Neuronal stem cell (in vitro differentiated cells): ENCODE measurements around the gene C2orf92.

ENCODE experiments used
- DNase-seq: peaks from one replicate; pipeline ENCODE4 v3.0.0-alpha.2; 2013; ENCODE audit warnings: low spot score
- H2AFZ ChIP-seq: one replicate; pipeline ENCODE4 v1.6.1; 2013; ENCODE audit warnings: mild to moderate bottlenecking, low read length, inconsistent platforms
- H2AK5ac ChIP-seq: 2 replicates; pipeline ENCODE4 v1.6.1; 2013; ENCODE audit warnings: low read depth, mild to moderate bottlenecking, inconsistent platforms, low read length, moderate library complexity, mixed read lengths
- H2BK120ac ChIP-seq: 2 replicates; pipeline ENCODE4 v1.6.1; 2013; ENCODE audit warnings: low read depth, mild to moderate bottlenecking, inconsistent platforms, low read length, moderate library complexity, mixed read lengths
- H2BK12ac ChIP-seq: one replicate; pipeline ENCODE4 v1.6.1; 2013; ENCODE audit warnings: low read length, inconsistent platforms
- H2BK15ac ChIP-seq: 2 replicates; pipeline ENCODE4 v1.6.1; 2013; ENCODE audit warnings: mild to moderate bottlenecking, low read length, inconsistent platforms, mixed read lengths
- H2BK5ac ChIP-seq: one replicate; pipeline ENCODE4 v1.6.1; 2013; ENCODE audit warnings: inconsistent platforms, mild to moderate bottlenecking, low read length, moderate library complexity
- H3K14ac ChIP-seq: one replicate; pipeline ENCODE4 v1.6.1; 2013; ENCODE audit warnings: low read length, inconsistent platforms
- H3K18ac ChIP-seq: 2 replicates; pipeline ENCODE4 v1.6.1; 2013; ENCODE audit warnings: low read length, inconsistent platforms
- H3K23ac ChIP-seq: 2 replicates; pipeline ENCODE4 v1.6.1; 2013; ENCODE audit warnings: low read depth, mild to moderate bottlenecking, mixed read lengths, low read length, inconsistent platforms; ENCODE audit not compliant: poor library complexity
- H3K27ac ChIP-seq: replicated peaks from 3 replicates; pipeline ENCODE4 v1.5.1; 2013; ENCODE audit warnings: low read length, inconsistent platforms
- H3K27me3 ChIP-seq, 3 experiments: 2 replicates each; pipeline ENCODE4 v1.6.1; 2013; ENCODE audit warnings: low read length in 3 of 3, mild to moderate bottlenecking in 2 of 3, inconsistent platforms in 1 of 3, low read depth in 1 of 3, mixed read lengths in 1 of 3, moderate library complexity in 1 of 3; ENCODE audit not compliant: control insufficient read depth in 3 of 3, insufficient read depth in 3 of 3
- H3K36me3 ChIP-seq, 2 donors: replicated peaks in 1 of 2; 2 replicates each; pipeline ENCODE4 v1.6.1; 2013; ENCODE audit warnings: low read length in 2 of 2; ENCODE audit not compliant: control insufficient read depth in 2 of 2, insufficient read depth in 2 of 2
- H3K4ac ChIP-seq: 2 replicates; pipeline ENCODE4 v1.6.1; 2013; ENCODE audit warnings: inconsistent platforms, mild to moderate bottlenecking, low read length, moderate library complexity
- H3K4me1 ChIP-seq, 2 donors: 1 replicate in 1 of 2; 2 replicates in 1 of 2; pipeline ENCODE4 v1.6.1; 2013; ENCODE audit warnings: low read length in 2 of 2, low read depth in 1 of 2; ENCODE audit not compliant: control insufficient read depth in 2 of 2, insufficient read depth in 1 of 2
- H3K4me2 ChIP-seq: one replicate; pipeline ENCODE4 v1.6.1; 2013; ENCODE audit warnings: mild to moderate bottlenecking, low read length, inconsistent platforms; ENCODE audit not compliant: insufficient read depth, poor library complexity, severe bottlenecking
- H3K4me3 ChIP-seq, 2 donors: 2 replicates each; pipeline ENCODE4 v1.5.1; 2013; ENCODE audit warnings: low read length in 2 of 2, mild to moderate bottlenecking in 2 of 2, inconsistent platforms in 1 of 2, moderate library complexity in 1 of 2
- H3K79me1 ChIP-seq: one replicate; pipeline ENCODE4 v1.6.1; 2013; ENCODE audit warnings: low read depth, mild to moderate bottlenecking, inconsistent platforms, low read length, moderate library complexity
- H3K9ac ChIP-seq: one replicate; pipeline ENCODE4 v1.6.1; 2013; ENCODE audit warnings: mild to moderate bottlenecking, low read depth, low read length, inconsistent platforms; ENCODE audit not compliant: poor library complexity
- H3K9me3 ChIP-seq, 2 donors: replicated peaks in 1 of 2; 2 replicates each; pipeline versions ENCODE3 to v1.6.1; 2013; ENCODE audit warnings: low read length in 2 of 2, mild to moderate bottlenecking in 2 of 2, inconsistent platforms in 1 of 2, low read depth in 1 of 2, mixed read lengths in 1 of 2, moderate library complexity in 1 of 2; ENCODE audit not compliant: control insufficient read depth in 2 of 2, insufficient read depth in 1 of 2
- H4K8ac ChIP-seq: one replicate; pipeline ENCODE4 v1.6.1; 2013; ENCODE audit warnings: low read depth, mild to moderate bottlenecking, inconsistent platforms, low read length, moderate library complexity
- H4K91ac ChIP-seq: one replicate; pipeline ENCODE4 v1.6.1; 2013; ENCODE audit warnings: low read length, low read depth, mild to moderate bottlenecking, inconsistent platforms; ENCODE audit not compliant: poor library complexity
- WGBS, 2 donors: extraction: QIAGEN DNeasy Blood & Tissue Kit; methylation state at CpG; one replicate each; pipeline ENCODE4 v1.1.7; 2013; ENCODE audit warnings: missing lambda C conversion rate in 2 of 2, mixed read lengths in 1 of 2; ENCODE audit not compliant: insufficient read length in 2 of 2, insufficient replicate concordance in 1 of 2; ENCODE audit errors: extremely low coverage in 2 of 2; 5-methylcytosine and 5-hydroxymethylcytosine counted together

Gene C2orf92

DNA sequence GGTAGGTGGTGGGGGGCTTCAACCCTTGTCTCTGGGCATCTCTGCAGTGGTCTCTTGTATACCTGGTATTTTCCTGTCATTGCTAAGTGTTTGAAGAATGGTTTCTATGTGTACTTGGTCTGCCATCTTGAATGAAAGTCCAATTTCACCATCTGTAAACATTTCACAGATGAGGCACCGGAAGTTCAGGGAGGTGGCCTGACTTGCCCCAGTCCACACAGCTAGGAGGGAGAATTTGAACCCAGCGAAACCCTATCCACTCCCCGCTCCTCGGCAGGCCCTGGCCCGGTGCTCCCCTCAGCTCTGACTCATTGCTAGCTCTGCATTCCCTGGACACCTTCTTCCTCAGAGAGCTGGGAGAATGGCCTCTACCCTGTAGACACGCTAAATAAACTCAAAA is 74.4 kb downstream of the C2orf92 start:
- Histone ChIP-seq H3K27ac (no peak overlapping the region), H2BK5ac (no peak overlapping the region), H3K9me3 (no peaks in the 10 kb centered on the region), H3K27me3 (no peaks in the 10 kb centered on the region), H2AFZ (no peak overlapping the region), H3K9ac (no peak overlapping the region), H3K18ac (no peak overlapping the region), H3K36me3 (peaks cover 0 to 5% of the 10 kb centered on the region in 2 donors), H3K4me1 (no peaks in the 10 kb centered on the region), H3K4ac (no peak overlapping the region), H2BK120ac (no peak overlapping the region), H4K91ac (no peak overlapping the region), H3K79me1 (no peaks in the 10 kb centered on the region), H3K4me3 (no peak overlapping the region), H2BK15ac (no peak overlapping the region), H2AK5ac (no peak overlapping the region), H4K8ac (no peak overlapping the region), H3K4me2 (no peak overlapping the region), H3K23ac (no peak overlapping the region), H2BK12ac (no peak overlapping the region), H3K14ac (no peak overlapping the region)
- no CpG with 5 or more reads among the region's 6 CpGs for WGBS, 2 donors
- no peak for DNase-seq

DNA sequence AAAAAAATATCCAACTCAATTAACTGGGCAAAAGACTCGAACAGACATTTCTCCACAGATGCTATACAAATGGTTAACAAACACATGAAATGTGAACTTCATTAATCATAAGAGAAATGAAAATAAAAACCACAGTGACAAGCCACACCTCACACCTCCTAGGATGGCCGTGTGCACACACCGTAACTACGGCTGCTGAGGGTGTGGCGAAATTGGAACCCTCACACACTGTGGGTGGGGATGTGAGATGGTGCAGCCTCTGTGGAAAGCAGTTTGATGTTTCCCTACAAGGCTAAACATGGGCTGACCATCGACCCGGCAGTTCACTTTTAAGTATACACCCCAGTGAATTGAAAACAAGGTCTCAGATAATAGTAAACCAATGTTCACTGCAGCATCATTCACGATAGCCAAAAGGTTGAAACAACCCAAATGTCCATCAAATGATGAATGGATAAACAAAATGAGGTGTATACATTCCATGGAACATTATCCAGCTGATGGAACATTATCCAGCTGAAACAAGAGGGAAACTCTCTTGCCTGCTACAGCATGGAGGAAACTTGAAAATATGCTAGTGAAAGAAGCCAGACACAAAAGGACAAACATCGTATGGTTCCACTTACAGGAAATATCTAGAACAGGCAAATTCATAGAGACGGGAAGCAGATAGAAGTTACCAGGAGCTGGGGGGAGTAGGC is 76.1 kb downstream of the C2orf92 start:
- H3K4me3 ChIP-seq = no peak overlapping the region
- H3K9ac ChIP-seq = no peak overlapping the region
- no peak overlapping the region for H2BK120ac ChIP-seq
- H2BK12ac ChIP-seq = no peak overlapping the region
- H2BK5ac ChIP-seq = no peak overlapping the region
- H3K27ac ChIP-seq = no peak overlapping the region
- H3K14ac ChIP-seq = no peak overlapping the region
- no peak overlapping the region for H2AK5ac ChIP-seq
- no peak overlapping the region for H2AFZ ChIP-seq
- no peaks in the 10 kb centered on the region for H3K27me3 ChIP-seq
- H2BK15ac ChIP-seq = no peak overlapping the region
- H3K18ac ChIP-seq = no peak overlapping the region
- no CpG with 5 or more reads among the region's 10 CpGs for WGBS, 2 donors
- H3K23ac ChIP-seq = no peak overlapping the region
- H4K8ac ChIP-seq = no peak overlapping the region
- no peaks in the 10 kb centered on the region for H3K79me1 ChIP-seq
- peaks cover 0 to 5% of the 10 kb centered on the region in 2 donors for H3K36me3 ChIP-seq
- no peak overlapping the region for H3K4ac ChIP-seq
- H3K4me2 ChIP-seq = no peak overlapping the region
- no peak overlapping the region for H4K91ac ChIP-seq
- no peak for DNase-seq
- H3K4me1 ChIP-seq = peaks cover 0 to 5% of the 10 kb centered on the region in 2 donors
- H3K9me3 ChIP-seq = no peaks in the 10 kb centered on the region

DNA sequence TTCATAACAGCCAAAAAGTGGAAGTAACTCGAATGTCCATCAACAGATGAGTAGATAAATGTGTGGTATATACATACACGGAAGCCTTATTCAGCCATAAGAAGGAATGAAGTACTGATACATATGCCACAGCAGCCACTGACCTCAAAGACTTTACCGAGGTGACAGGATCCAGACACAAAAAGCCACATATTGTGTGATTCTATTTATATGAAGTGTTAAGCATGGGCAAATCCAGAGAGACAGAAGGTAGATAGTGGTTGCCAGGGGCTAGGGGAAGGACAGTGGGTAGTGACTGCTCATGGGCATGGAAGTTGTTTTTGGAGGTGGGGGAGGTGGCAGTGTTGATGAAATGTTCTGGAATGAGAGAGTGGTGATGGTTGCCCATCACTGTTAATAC is 77.8 kb downstream of the C2orf92 start:
- no peak for DNase-seq
- no CpG with 5 or more reads among the region's 3 CpGs for WGBS, 2 donors
- H2AK5ac ChIP-seq = no peak overlapping the region
- H3K23ac ChIP-seq = no peak overlapping the region
- no peaks in the 10 kb centered on the region for H3K9me3 ChIP-seq
- peaks cover 6 to 12% of the 10 kb centered on the region in 2 donors for H3K4me1 ChIP-seq
- H2BK120ac ChIP-seq = no peak overlapping the region
- H3K14ac ChIP-seq = no peak overlapping the region
- H2AFZ ChIP-seq = no peak overlapping the region
- H3K27ac ChIP-seq = no peak overlapping the region
- H3K4me3 ChIP-seq = no peak overlapping the region
- no peaks in the 10 kb centered on the region for H3K79me1 ChIP-seq
- H3K9ac ChIP-seq = no peak overlapping the region
- no peak overlapping the region for H4K8ac ChIP-seq
- H2BK5ac ChIP-seq = no peak overlapping the region
- peaks cover 0 to 5% of the 10 kb centered on the region in 2 donors for H3K36me3 ChIP-seq
- no peak overlapping the region for H3K4me2 ChIP-seq
- H2BK12ac ChIP-seq = no peak overlapping the region
- H4K91ac ChIP-seq = no peak overlapping the region
- H3K18ac ChIP-seq = no peak overlapping the region
- H3K4ac ChIP-seq = no peak overlapping the region
- no peak overlapping the region for H2BK15ac ChIP-seq
- H3K27me3 ChIP-seq = no peaks in the 10 kb centered on the region

GRCh38 chr2:97747716-97748115 is 78.2 kb downstream of the C2orf92 start:
- no peak overlapping the region for H3K9ac ChIP-seq
- H3K4me2 ChIP-seq = no peak overlapping the region
- DNase-seq = no peak
- H2BK5ac ChIP-seq = no peak overlapping the region
- peaks cover 11 to 13% of the 10 kb centered on the region in 2 donors for H3K4me1 ChIP-seq
- no CpG with 5 or more reads among the region's 4 CpGs for WGBS, 2 donors
- H2BK15ac ChIP-seq = no peak overlapping the region
- H2BK12ac ChIP-seq = no peak overlapping the region
- peaks cover 0 to 5% of the 10 kb centered on the region in 2 donors for H3K36me3 ChIP-seq
- no peak overlapping the region for H4K8ac ChIP-seq
- no peak overlapping the region for H3K27ac ChIP-seq
- H3K18ac ChIP-seq = no peak overlapping the region
- no peak overlapping the region for H2BK120ac ChIP-seq
- no peak overlapping the region for H3K23ac ChIP-seq
- H3K4ac ChIP-seq = no peak overlapping the region
- H3K14ac ChIP-seq = no peak overlapping the region
- H3K27me3 ChIP-seq = no peaks in the 10 kb centered on the region
- H2AK5ac ChIP-seq = no peak overlapping the region
- H4K91ac ChIP-seq = no peak overlapping the region
- H3K9me3 ChIP-seq = no peaks in the 10 kb centered on the region
- no peak overlapping the region for H3K4me3 ChIP-seq
- H3K79me1 ChIP-seq = no peaks in the 10 kb centered on the region
- no peak overlapping the region for H2AFZ ChIP-seq
